HG03439 (cell line): ENCODE results near the gene STK35.

Source experiments
- ATAC-seq: cut with Tn5 transposase; IDR thresholded peaks from one replicate; pipeline ENCODE4 v1.9.1; 2021; ENCODE audit warnings: mild to moderate bottlenecking, moderate library complexity; ENCODE audit not compliant: unreplicated experiment

Gene STK35

GRCh38 chr20:2103461-2104153 lies 2.0 kb downstream of the STK35 start:
- peak; percentile 1 for ATAC-seq

- ATAC-seq = no peak
Observed at GRCh38 chr20:2104236-2104635, 2.6 kb downstream of the STK35 start.

GRCh38 chr20:2108498-2108897 lies 6.9 kb downstream of the STK35 start:
- no peak for ATAC-seq

- no peak for ATAC-seq
Observed at GRCh38 chr20:2108987-2109386, 7.4 kb downstream of the STK35 start.

- no peak for ATAC-seq
Observed at GRCh38 chr20:2109425-2110210, 8.0 kb downstream of the STK35 start.

GRCh38 chr20:2112910-2113309 lies 11.3 kb downstream of the STK35 start:
- no peak for ATAC-seq

GRCh38 chr20:2114127-2114959 lies 12.7 kb downstream of the STK35 start:
- ATAC-seq = no peak

- no peak for ATAC-seq
Observed at GRCh38 chr20:2114990-2115681, 13.5 kb downstream of the STK35 start.

GRCh38 chr20:2116170-2116940 lies 14.7 kb downstream of the STK35 start:
- ATAC-seq = no peak

GRCh38 chr20:2118783-2119182 lies 17.2 kb downstream of the STK35 start:
- ATAC-seq = no peak

- ATAC-seq = no peak
Observed at GRCh38 chr20:2122936-2123335, 21.3 kb downstream of the STK35 start.

GRCh38 chr20:2123720-2124119 lies 22.1 kb downstream of the STK35 start:
- no peak for ATAC-seq

GRCh38 chr20:2124564-2125213 lies 23.1 kb downstream of the STK35 start:
- ATAC-seq = no peak

- ATAC-seq = no peak
Observed at GRCh38 chr20:2125474-2126112, 24.0 kb downstream of the STK35 start.

- ATAC-seq = no peak
Observed at GRCh38 chr20:2127238-2127637, 25.6 kb downstream of the STK35 start.

GRCh38 chr20:2128542-2128941 lies 26.9 kb downstream of the STK35 start:
- no peak for ATAC-seq

- ATAC-seq = no peak
Observed at GRCh38 chr20:2130062-2130591, 28.5 kb downstream of the STK35 start.

GRCh38 chr20:2130683-2131082 lies 29.1 kb downstream of the STK35 start:
- no peak for ATAC-seq

GRCh38 chr20:2131366-2131765 lies 29.7 kb downstream of the STK35 start:
- no peak for ATAC-seq
